Measurements from ENCODE around the gene AHRR. TPM values are rescaled to one million over a fixed set of nuclear protein-coding genes. Genes with fewer than 3 reads are reported as not detected.

Gene AHRR
- total and polyA plus RNA-seq, 2 donors from 2014 or later, result 0.71 to 1.7 TPM

DNA sequence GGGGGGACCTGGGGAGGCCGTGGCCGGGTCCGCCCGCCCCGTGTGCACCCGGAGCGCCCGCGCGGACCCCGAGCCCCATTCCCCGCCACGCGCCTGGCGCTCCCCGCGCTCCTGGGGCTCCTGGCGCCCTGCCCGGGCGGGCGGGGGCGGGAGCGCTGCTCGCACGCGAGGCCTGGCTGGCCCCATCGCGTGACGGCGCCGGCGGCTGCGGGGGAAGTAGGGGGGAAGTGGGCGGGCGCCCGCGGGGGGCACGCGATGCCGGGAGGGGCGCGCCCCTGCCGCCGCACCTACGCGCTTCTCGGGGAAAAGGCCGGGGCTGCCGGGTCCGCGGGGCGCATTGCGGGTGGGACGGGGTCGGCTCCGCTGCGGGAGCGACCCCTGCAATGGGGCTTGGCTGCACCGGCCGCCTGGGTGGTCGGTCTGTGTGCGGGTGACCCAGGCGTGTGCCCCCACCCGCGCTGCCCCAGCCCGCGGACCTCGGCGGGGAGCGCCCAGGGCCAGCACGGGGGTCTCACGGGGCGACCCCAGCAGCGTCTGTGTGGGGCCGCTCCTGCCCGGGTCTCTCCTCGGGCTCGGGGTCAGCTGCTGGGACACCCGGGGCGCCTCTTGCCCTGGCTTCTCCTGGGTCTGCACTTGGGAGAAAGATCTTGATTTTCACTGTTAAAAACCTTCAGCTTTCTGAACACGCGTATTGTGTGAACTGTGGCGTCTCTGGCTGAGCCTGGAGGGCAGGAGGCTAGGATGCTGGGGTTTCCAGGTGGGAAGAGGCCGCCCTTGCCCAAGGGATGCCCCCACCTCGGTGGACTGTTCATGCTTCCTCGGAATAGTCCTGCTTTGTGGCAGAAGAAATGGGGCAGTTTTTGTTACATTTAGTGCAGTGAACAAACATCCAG lies 52.4 kb downstream of the AHRR start:
- Histone ChIP-seq H3K27me3 (ENCODE audit: control insufficient read depth, insufficient read depth, low read length) (no peaks in the 10 kb centered on the region), H3K4me1 (ENCODE audit: control insufficient read depth in 2 of 3, insufficient read depth in 2 of 3, low read depth in 1 of 3, low read length in 3 of 3) (no peaks in the 10 kb centered on the region), H3K9me3 (ENCODE audit: control insufficient read depth in 2 of 3, insufficient read depth in 1 of 3, low read length in 3 of 3) (no peaks in the 10 kb centered on the region), H3K27ac (ENCODE audit: low read depth in 2 of 2, low read length in 2 of 2) (no peak overlapping the region), H3K36me3 (ENCODE audit: control insufficient read depth in 2 of 3, insufficient read depth in 3 of 3, low read length in 3 of 3) (no peaks in the 10 kb centered on the region), H3K4me3 (ENCODE audit: low read length in 3 of 3) (no peak overlapping the region), H3K9ac (ENCODE audit: low read length in 3 of 3) (no peak overlapping the region)
- TF ChIP-seq, protein P1, sequence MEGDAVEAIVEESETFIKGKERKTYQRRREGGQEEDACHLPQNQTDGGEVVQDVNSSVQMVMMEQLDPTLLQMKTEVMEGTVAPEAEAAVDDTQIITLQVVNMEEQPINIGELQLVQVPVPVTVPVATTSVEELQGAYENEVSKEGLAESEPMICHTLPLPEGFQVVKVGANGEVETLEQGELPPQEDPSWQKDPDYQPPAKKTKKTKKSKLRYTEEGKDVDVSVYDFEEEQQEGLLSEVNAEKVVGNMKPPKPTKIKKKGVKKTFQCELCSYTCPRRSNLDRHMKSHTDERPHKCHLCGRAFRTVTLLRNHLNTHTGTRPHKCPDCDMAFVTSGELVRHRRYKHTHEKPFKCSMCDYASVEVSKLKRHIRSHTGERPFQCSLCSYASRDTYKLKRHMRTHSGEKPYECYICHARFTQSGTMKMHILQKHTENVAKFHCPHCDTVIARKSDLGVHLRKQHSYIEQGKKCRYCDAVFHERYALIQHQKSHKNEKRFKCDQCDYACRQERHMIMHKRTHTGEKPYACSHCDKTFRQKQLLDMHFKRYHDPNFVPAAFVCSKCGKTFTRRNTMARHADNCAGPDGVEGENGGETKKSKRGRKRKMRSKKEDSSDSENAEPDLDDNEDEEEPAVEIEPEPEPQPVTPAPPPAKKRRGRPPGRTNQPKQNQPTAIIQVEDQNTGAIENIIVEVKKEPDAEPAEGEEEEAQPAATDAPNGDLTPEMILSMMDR (IDR thresholded peaks at IDR 0.05; ENCODE audit: borderline replicate concordance, extremely low read depth, insufficient read depth), result no peak
- intact Hi-C loops (cut with DNase I), result no loop called here
- DNase-seq (peak; percentile 58 to 83 (median 60)), FAIRE-seq (no peak)

DNA sequence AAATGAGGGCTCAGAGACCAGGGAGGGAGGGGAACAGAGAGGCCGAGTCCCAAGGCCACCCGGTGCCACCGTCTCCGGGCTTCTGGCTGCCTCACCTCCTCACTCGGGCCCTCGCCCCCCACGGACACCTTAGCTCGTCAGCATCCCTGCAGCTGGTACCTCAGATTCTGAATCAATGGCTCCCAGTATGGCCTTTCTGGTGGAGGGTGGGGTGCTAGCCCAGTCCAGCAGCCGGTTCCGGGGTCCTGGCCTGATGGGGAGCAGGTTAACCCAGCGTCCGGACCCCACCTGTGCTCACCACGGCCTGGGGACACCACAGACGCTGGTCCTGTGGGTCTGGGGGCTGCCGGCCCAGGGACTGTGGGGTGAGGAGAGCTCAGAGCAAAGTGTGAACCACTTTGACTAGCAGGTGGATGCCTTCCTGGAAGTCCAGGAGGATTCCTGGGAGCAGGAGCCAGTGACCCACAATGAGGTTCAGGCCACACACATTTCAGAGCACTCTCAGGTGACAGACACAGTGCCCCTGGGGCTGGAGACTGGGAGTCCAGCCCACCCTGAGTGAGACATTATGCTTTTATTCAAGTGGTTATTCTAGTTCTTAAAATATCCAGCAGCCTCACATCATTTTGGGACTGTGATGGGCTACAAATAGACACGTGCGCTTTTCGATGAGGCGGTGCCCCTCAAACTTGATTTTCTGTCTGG lies 53.3 kb downstream of the AHRR start:
- no peaks in the 10 kb centered on the region for H3K36me3 ChIP-seq (ENCODE audit: control insufficient read depth in 2 of 3, insufficient read depth in 3 of 3, low read length in 3 of 3)
- intact Hi-C loops (cut with DNase I), result no loop called here
- no peaks in the 10 kb centered on the region for H3K4me1 ChIP-seq (ENCODE audit: control insufficient read depth in 2 of 3, insufficient read depth in 2 of 3, low read depth in 1 of 3, low read length in 3 of 3)
- H3K4me3 ChIP-seq (ENCODE audit: low read length in 3 of 3), result no peak overlapping the region
- H3K9ac ChIP-seq (ENCODE audit: low read length in 3 of 3), result no peak overlapping the region
- FAIRE-seq (no peak), DNase-seq (peak in 3 of 5 donors; percentile 13 to 68 (median 50))
- TF ChIP-seq, protein P1 (IDR thresholded peaks at IDR 0.05; ENCODE audit: borderline replicate concordance, extremely low read depth, insufficient read depth), result no peak
- no peak overlapping the region for H3K27ac ChIP-seq (ENCODE audit: low read depth in 2 of 2, low read length in 2 of 2)
- H3K9me3 ChIP-seq (ENCODE audit: control insufficient read depth in 2 of 3, insufficient read depth in 1 of 3, low read length in 3 of 3), result no peaks in the 10 kb centered on the region
- no peaks in the 10 kb centered on the region for H3K27me3 ChIP-seq (ENCODE audit: control insufficient read depth, insufficient read depth, low read length)

DNA sequence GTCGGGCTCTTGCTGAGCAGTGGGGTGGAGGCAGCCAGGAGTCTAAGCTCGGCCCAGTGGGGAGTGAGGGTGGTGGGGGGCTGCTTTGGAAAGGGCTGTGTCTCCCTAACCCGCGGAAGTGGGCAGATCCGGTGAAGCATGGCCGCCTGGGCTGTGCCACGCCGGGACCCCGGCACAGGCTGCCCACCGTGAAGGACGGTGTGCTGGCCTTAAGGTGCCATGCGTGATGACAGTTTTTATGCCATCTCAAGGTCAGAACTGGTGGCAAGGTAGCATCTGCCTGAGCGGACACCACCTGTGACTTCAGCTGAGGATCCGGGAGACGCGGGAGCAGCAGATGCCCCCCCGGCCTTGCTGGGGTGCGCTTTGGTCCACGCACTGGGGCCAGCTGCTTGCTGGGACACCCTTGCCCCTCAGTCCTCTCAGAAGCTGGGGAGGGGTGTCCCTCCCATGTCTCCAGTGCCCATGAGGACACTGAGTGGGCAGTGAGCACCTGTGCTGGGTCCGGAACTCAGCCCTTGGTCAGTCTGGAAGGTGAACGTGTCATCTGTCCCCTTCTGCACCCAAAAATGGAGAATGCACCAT lies 53.9 kb downstream of the AHRR start:
- H3K36me3 ChIP-seq (ENCODE audit: control insufficient read depth in 2 of 3, insufficient read depth in 3 of 3, low read length in 3 of 3), result no peaks in the 10 kb centered on the region
- intact Hi-C loops (cut with DNase I), result no loop called here
- H3K9ac ChIP-seq (ENCODE audit: low read length in 3 of 3), result no peak overlapping the region
- H3K9me3 ChIP-seq (ENCODE audit: control insufficient read depth in 2 of 3, insufficient read depth in 1 of 3, low read length in 3 of 3), result no peaks in the 10 kb centered on the region
- FAIRE-seq (no peak), DNase-seq (peak in 3 of 5 donors; percentile 6 to 44 (median 32))
- no peaks in the 10 kb centered on the region for H3K27me3 ChIP-seq (ENCODE audit: control insufficient read depth, insufficient read depth, low read length)
- TF ChIP-seq, protein P1 (IDR thresholded peaks at IDR 0.05; ENCODE audit: borderline replicate concordance, extremely low read depth, insufficient read depth), result no peak
- no peaks in the 10 kb centered on the region for H3K4me1 ChIP-seq (ENCODE audit: control insufficient read depth in 2 of 3, insufficient read depth in 2 of 3, low read depth in 1 of 3, low read length in 3 of 3)
- H3K27ac ChIP-seq (ENCODE audit: low read depth in 2 of 2, low read length in 2 of 2), result no peak overlapping the region
- H3K4me3 ChIP-seq (ENCODE audit: low read length in 3 of 3), result no peak overlapping the region
